ENCODE measurements around the gene CYSRT1. TPM values are rescaled to one million over a fixed set of nuclear protein-coding genes. Genes with fewer than 3 reads are reported as not detected.

The CYSRT1 gene
- total RNA-seq, 2 experiments from 2014 or later = 1.7 to 2.9 TPM

- DNase-seq (ENCODE audit: low spot score) = peak; percentile 53
- no peaks in the 10 kb centered on the region for H3K9me2 ChIP-seq (ENCODE audit: insufficient read depth, low read length)
- peak overlapping the region; percentile 77 for H3K27ac ChIP-seq (ENCODE audit: low read depth, low read length, poor library complexity, severe bottlenecking)
- CTCF ChIA-PET (ENCODE audit: unreplicated experiment) = interaction anchor here (0.6 to 1.2 kb wide), 2 partner anchors 13 to 53 kb away, joined by 3 to 4 read pairs; no protein-coding TSS in a partner anchor
- H3K4me1 ChIP-seq (ENCODE audit: insufficient read depth, low read length, poor library complexity, severe bottlenecking) = peaks cover 79% of the 10 kb centered on the region
- no peak overlapping the region for H3K4me3 ChIP-seq (ENCODE audit: low read depth, low read length, poor library complexity, severe bottlenecking)
- no TSS peak for BruUV-seq (replicated peaks)
- POLR2A ChIA-PET = interaction anchor here (0.6 to 1.2 kb wide), 3 partner anchors 20 to 169 kb away, joined by 3 read pairs; partner anchors contain the start of gene TUBB4B
- intact Hi-C loops (cut with micrococcal nuclease; ENCODE audit: unreplicated experiment) = no loop called here
- TF ChIP-seq CTCF (conservative IDR thresholded peaks at IDR 0.05; ENCODE audit: low read length) (no peak), EZH2phosphoT487 (IDR thresholded peaks at IDR 0.05; ENCODE audit: borderline replicate concordance, low read depth, low read length) (no peak)
- peak overlapping the region; percentile 81 for H3K4me2 ChIP-seq (ENCODE audit: low read length)
- no peak overlapping the region for H2AFZ ChIP-seq (ENCODE audit: low read length)
- H3K79me2 ChIP-seq (ENCODE audit: insufficient read depth, low read depth, low read length) = peaks cover 4% of the 10 kb centered on the region; the same call in 1 of the 2 replicates
- H4K20me1 ChIP-seq (ENCODE audit: insufficient read depth, low read length) = no peaks in the 10 kb centered on the region
- H3K9me3 ChIP-seq (ENCODE audit: low read length) = no peaks in the 10 kb centered on the region
- peaks cover 34% of the 10 kb centered on the region; the same call in 1 of the 2 replicates for H3K36me3 ChIP-seq (ENCODE audit: insufficient read depth, low read length)
These were observed 48.8 kb downstream of the CYSRT1 start for GRCh38 chr9:137273611-137274320.

- Histone ChIP-seq H3K9me2 (ENCODE audit: insufficient read depth, low read length) (no peaks in the 10 kb centered on the region), H3K4me3 (ENCODE audit: low read depth, low read length, poor library complexity, severe bottlenecking) (no peak overlapping the region), H4K20me1 (ENCODE audit: insufficient read depth, low read length) (no peaks in the 10 kb centered on the region), H3K9me3 (ENCODE audit: low read length) (no peaks in the 10 kb centered on the region), H2AFZ (ENCODE audit: low read length) (no peak overlapping the region), H3K36me3 (ENCODE audit: insufficient read depth, low read length) (peaks cover 23% of the 10 kb centered on the region; the same call in 1 of the 2 replicates), H3K27ac (ENCODE audit: low read depth, low read length, poor library complexity, severe bottlenecking) (peak overlapping the region; percentile 77), H3K79me2 (ENCODE audit: insufficient read depth, low read depth, low read length) (no peaks in the 10 kb centered on the region), H3K4me1 (ENCODE audit: insufficient read depth, low read length, poor library complexity, severe bottlenecking) (peaks cover 67% of the 10 kb centered on the region), H3K4me2 (ENCODE audit: low read length) (peak overlapping the region; percentile 81)
- TF ChIP-seq EZH2phosphoT487 (IDR thresholded peaks at IDR 0.05; ENCODE audit: borderline replicate concordance, low read depth, low read length) (no peak), CTCF (conservative IDR thresholded peaks at IDR 0.05; ENCODE audit: low read length) (no peak)
- no peak for DNase-seq (ENCODE audit: low spot score)
- ChIA-PET POLR2A (interaction anchor here (0.9 to 1.2 kb wide), 2 partner anchors 21 to 34 kb away, joined by 3 to 4 read pairs; partner anchors contain the start of gene TUBB4B), CTCF (ENCODE audit: unreplicated experiment) (interaction anchor here (1.2 kb wide), 1 partner anchor 11 kb away, joined by 4 read pairs; no protein-coding TSS in a partner anchor)
- BruUV-seq (replicated peaks) = no TSS peak
- intact Hi-C loops (cut with micrococcal nuclease; ENCODE audit: unreplicated experiment) = no loop called here
These were observed 50.2 kb downstream of the CYSRT1 start for GRCh38 chr9:137275203-137275587.

Other genes with a start within 250 kb of the CYSRT1 start
Only the 30 nearest of the 32 such genes appear.
- gene PAXX, start 232.8 kb upstream of the CYSRT1 start, total RNA-seq (2014; rRNA removed; shearing (Covaris generic)) = 63.5 and 66.5 TPM in 2 replicates
- 45.7 and 46.3 TPM in 2 replicates for gene PAXX, start 232.8 kb upstream of the CYSRT1 start, total RNA-seq (2022)
- gene CLIC3, start 228.6 kb upstream of the CYSRT1 start, total RNA-seq (2014; rRNA removed; shearing (Covaris generic)) = not detected in 2 replicates
- gene CLIC3, start 228.6 kb upstream of the CYSRT1 start, total RNA-seq (2022) = not detected in 2 replicates
- gene ABCA2, start 196.9 kb upstream of the CYSRT1 start, total RNA-seq (2014; rRNA removed; shearing (Covaris generic)) = 2.4 and 4.1 TPM in 2 replicates
- gene ABCA2, start 196.9 kb upstream of the CYSRT1 start, total RNA-seq (2022) = 8.3 and 10.6 TPM in 2 replicates
- not detected in 2 replicates for gene FUT7, start 193.1 kb upstream of the CYSRT1 start, total RNA-seq (2014; rRNA removed; shearing (Covaris generic))
- 0.21 TPM in 1 of 2 replicates, not detected in the other for gene FUT7, start 193.1 kb upstream of the CYSRT1 start, total RNA-seq (2022)
- 0.21 and 0.32 TPM in 2 replicates for gene NPDC1, start 179.0 kb upstream of the CYSRT1 start, total RNA-seq (2014; rRNA removed; shearing (Covaris generic))
- 0.38 and 0.39 TPM in 2 replicates for gene NPDC1, start 179.0 kb upstream of the CYSRT1 start, total RNA-seq (2022)
- 0.16 TPM in 1 of 2 replicates, not detected in the other for gene ENTPD2, start 171.1 kb upstream of the CYSRT1 start, total RNA-seq (2014; rRNA removed; shearing (Covaris generic))
- not detected in 2 replicates for gene ENTPD2, start 171.1 kb upstream of the CYSRT1 start, total RNA-seq (2022)
- gene SAPCD2, start 154.6 kb upstream of the CYSRT1 start, total RNA-seq (2014; rRNA removed; shearing (Covaris generic)) = 65.9 and 74.0 TPM in 2 replicates
- 51.4 and 57.2 TPM in 2 replicates for gene SAPCD2, start 154.6 kb upstream of the CYSRT1 start, total RNA-seq (2022)
- gene UAP1L1, start 147.7 kb upstream of the CYSRT1 start, total RNA-seq (2014; rRNA removed; shearing (Covaris generic)) = 5.3 and 5.7 TPM in 2 replicates
- 12.3 and 16.7 TPM in 2 replicates for gene UAP1L1, start 147.7 kb upstream of the CYSRT1 start, total RNA-seq (2022)
- gene MAN1B1, start 138.2 kb upstream of the CYSRT1 start, total RNA-seq (2014; rRNA removed; shearing (Covaris generic)) = 22.5 and 32.7 TPM in 2 replicates
- 38.8 and 43.4 TPM in 2 replicates for gene MAN1B1, start 138.2 kb upstream of the CYSRT1 start, total RNA-seq (2022)
- 173 and 182 TPM in 2 replicates for gene DPP7, start 110.4 kb upstream of the CYSRT1 start, total RNA-seq (2014; rRNA removed; shearing (Covaris generic))
- 154 TPM in 2 replicates for gene DPP7, start 110.4 kb upstream of the CYSRT1 start, total RNA-seq (2022)
- 0.06 TPM in 1 of 2 replicates, not detected in the other for gene GRIN1, start 86.0 kb upstream of the CYSRT1 start, total RNA-seq (2014; rRNA removed; shearing (Covaris generic))
- 0.15 and 0.55 TPM in 2 replicates for gene GRIN1, start 86.0 kb upstream of the CYSRT1 start, total RNA-seq (2022)
- gene LRRC26, start 55.1 kb upstream of the CYSRT1 start, total RNA-seq (2014; rRNA removed; shearing (Covaris generic)) = 0.21 TPM in 1 of 2 replicates, not detected in the other
- not detected in 2 replicates for gene LRRC26, start 55.1 kb upstream of the CYSRT1 start, total RNA-seq (2022)
- gene TMEM210, start 53.1 kb upstream of the CYSRT1 start, total RNA-seq (2014; rRNA removed; shearing (Covaris generic)) = not detected in 2 replicates
- gene TMEM210, start 53.1 kb upstream of the CYSRT1 start, total RNA-seq (2022) = not detected in 2 replicates
- 34.8 and 38.6 TPM in 2 replicates for gene ANAPC2, start 36.6 kb upstream of the CYSRT1 start, total RNA-seq (2014; rRNA removed; shearing (Covaris generic))
- gene ANAPC2, start 36.6 kb upstream of the CYSRT1 start, total RNA-seq (2022) = 89.6 and 90.4 TPM in 2 replicates
- 111 and 130 TPM in 2 replicates for gene SSNA1, start 36.5 kb upstream of the CYSRT1 start, total RNA-seq (2014; rRNA removed; shearing (Covaris generic))
- gene SSNA1, start 36.5 kb upstream of the CYSRT1 start, total RNA-seq (2022) = 71.0 and 75.1 TPM in 2 replicates
- gene TPRN, start 24.4 kb upstream of the CYSRT1 start, total RNA-seq (2014; rRNA removed; shearing (Covaris generic)) = 9.0 and 10.3 TPM in 2 replicates
- gene TPRN, start 24.4 kb upstream of the CYSRT1 start, total RNA-seq (2022) = 15.3 and 15.9 TPM in 2 replicates
- gene TMEM203, start 19.5 kb upstream of the CYSRT1 start, total RNA-seq (2014; rRNA removed; shearing (Covaris generic)) = 55.1 and 58.2 TPM in 2 replicates
- gene TMEM203, start 19.5 kb upstream of the CYSRT1 start, total RNA-seq (2022) = 39.0 and 42.9 TPM in 2 replicates
- 30.4 and 35.9 TPM in 2 replicates for gene NDOR1, start 19.5 kb upstream of the CYSRT1 start, total RNA-seq (2014; rRNA removed; shearing (Covaris generic))
- 61.3 and 61.9 TPM in 2 replicates for gene NDOR1, start 19.5 kb upstream of the CYSRT1 start, total RNA-seq (2022)
- 0.47 and 0.82 TPM in 2 replicates for gene RNF208, start 2.9 kb upstream of the CYSRT1 start, total RNA-seq (2014; rRNA removed; shearing (Covaris generic))
- gene RNF208, start 2.9 kb upstream of the CYSRT1 start, total RNA-seq (2022) = 4.4 and 5.5 TPM in 2 replicates
- gene RNF224, start 2.3 kb downstream of the CYSRT1 start, total RNA-seq (2014; rRNA removed; shearing (Covaris generic)) = 0.13 TPM in 1 of 2 replicates, not detected in the other
- gene RNF224, start 2.3 kb downstream of the CYSRT1 start, total RNA-seq (2022) = 0.30 TPM in 1 of 2 replicates, not detected in the other
- 0.15 TPM in 1 of 2 replicates, not detected in the other for gene SLC34A3, start 5.7 kb downstream of the CYSRT1 start, total RNA-seq (2014; rRNA removed; shearing (Covaris generic))
- gene SLC34A3, start 5.7 kb downstream of the CYSRT1 start, total RNA-seq (2022) = not detected in 2 replicates
- gene TUBB4B, start 16.1 kb downstream of the CYSRT1 start, total RNA-seq (2014; rRNA removed; shearing (Covaris generic)) = 376 and 417 TPM in 2 replicates
- gene TUBB4B, start 16.1 kb downstream of the CYSRT1 start, total RNA-seq (2022) = 402 and 443 TPM in 2 replicates
- gene STPG3, start 26.1 kb downstream of the CYSRT1 start, total RNA-seq (2014; rRNA removed; shearing (Covaris generic)) = 0.73 TPM in 1 of 2 replicates, not detected in the other
- gene STPG3, start 26.1 kb downstream of the CYSRT1 start, total RNA-seq (2022) = 1.7 and 2.7 TPM in 2 replicates
- gene NELFB, start 30.2 kb downstream of the CYSRT1 start, total RNA-seq (2014; rRNA removed; shearing (Covaris generic)) = 59.5 and 62.6 TPM in 2 replicates
- gene NELFB, start 30.2 kb downstream of the CYSRT1 start, total RNA-seq (2022) = 74.8 and 76.1 TPM in 2 replicates
- 11.6 and 11.7 TPM in 2 replicates for gene TOR4A, start 52.6 kb downstream of the CYSRT1 start, total RNA-seq (2014; rRNA removed; shearing (Covaris generic))
- gene TOR4A, start 52.6 kb downstream of the CYSRT1 start, total RNA-seq (2022) = 19.7 and 22.3 TPM in 2 replicates
- 6.9 TPM in 2 replicates for gene NRARP, start 77.1 kb downstream of the CYSRT1 start, total RNA-seq (2014; rRNA removed; shearing (Covaris generic))
- 6.4 and 8.9 TPM in 2 replicates for gene NRARP, start 77.1 kb downstream of the CYSRT1 start, total RNA-seq (2022)
- 14.2 and 27.0 TPM in 2 replicates for gene EXD3, start 198.0 kb downstream of the CYSRT1 start, total RNA-seq (2014; rRNA removed; shearing (Covaris generic))
- gene EXD3, start 198.0 kb downstream of the CYSRT1 start, total RNA-seq (2022) = 20.8 and 27.0 TPM in 2 replicates
- not detected in 2 replicates for gene NOXA1, start 198.2 kb downstream of the CYSRT1 start, total RNA-seq (2014; rRNA removed; shearing (Covaris generic))
- gene NOXA1, start 198.2 kb downstream of the CYSRT1 start, total RNA-seq (2022) = not detected in 2 replicates
- gene ENTPD8, start 216.2 kb downstream of the CYSRT1 start, total RNA-seq (2014; rRNA removed; shearing (Covaris generic)) = not detected in 2 replicates
- gene ENTPD8, start 216.2 kb downstream of the CYSRT1 start, total RNA-seq (2022) = not detected in 2 replicates
- 15.8 and 20.3 TPM in 2 replicates for gene NSMF, start 234.2 kb downstream of the CYSRT1 start, total RNA-seq (2014; rRNA removed; shearing (Covaris generic))
- gene NSMF, start 234.2 kb downstream of the CYSRT1 start, total RNA-seq (2022) = 29.0 and 29.8 TPM in 2 replicates

Measured in OCI-LY7 (cell line).